Osteocyte (in vitro differentiated cells): Measurements from ENCODE around the gene NXF1. TPM values are rescaled to one million over a fixed set of nuclear protein-coding genes. Genes with fewer than 3 reads are reported as not detected.
A peak's percentile ranks its signal among the peaks of the same experiment; 100 is the strongest.
"Not testable (repeated sequence)": the region's sequence is repeated elsewhere in the genome, so short reads cannot be mapped to it uniquely, and the experiment has no call there.

Experiments
- DNase-seq: peaks from one replicate; pipeline ENCODE4 v3.0.0; 2021; ENCODE audit warnings: mixed read lengths; ENCODE audit not compliant: unreplicated experiment; ENCODE audit errors: extremely low spot score
- H3K27ac Mint-ChIP-seq: one replicate; pipeline ENCODE4 v1.8.0; 2021; ENCODE audit warnings: mild to moderate bottlenecking, mixed read lengths; ENCODE audit not compliant: unreplicated experiment
- H3K27me3 Mint-ChIP-seq: one replicate; pipeline ENCODE4 v1.8.0; 2021; ENCODE audit warnings: mixed read lengths; ENCODE audit not compliant: unreplicated experiment
- H3K36me3 Mint-ChIP-seq: one replicate; pipeline ENCODE4 v1.8.0; 2021; ENCODE audit warnings: mixed read lengths; ENCODE audit not compliant: unreplicated experiment
- H3K4me1 Mint-ChIP-seq: one replicate; pipeline ENCODE4 v1.8.0; 2021; ENCODE audit warnings: mixed read lengths; ENCODE audit not compliant: unreplicated experiment
- H3K4me3 Mint-ChIP-seq: one replicate; pipeline ENCODE4 v1.8.0; 2021; ENCODE audit warnings: mild to moderate bottlenecking, moderate library complexity, mixed read lengths; ENCODE audit not compliant: unreplicated experiment
- H3K9me3 Mint-ChIP-seq: one replicate; pipeline ENCODE4 v1.8.0; 2021; ENCODE audit warnings: mixed read lengths; ENCODE audit not compliant: unreplicated experiment
- total RNA-seq: library from RNA; stranded (reverse); gene quantifications from 2 replicates; pipeline ENCODE4 v1.2.1, GENCODE V29; 2021
- TF ChIP-seq, protein P1 (sequence below): fragments of 200-600 bp; sonication (generic); IDR thresholded peaks from 2 replicates; pipeline ENCODE4 v1.5.0; 2021; ENCODE audit warnings: antibody characterized with exemption, mild to moderate bottlenecking, moderate library complexity

NXF1 gene
- total RNA-seq, 1 donor from 2014 or later: 97.5 TPM

DNA sequence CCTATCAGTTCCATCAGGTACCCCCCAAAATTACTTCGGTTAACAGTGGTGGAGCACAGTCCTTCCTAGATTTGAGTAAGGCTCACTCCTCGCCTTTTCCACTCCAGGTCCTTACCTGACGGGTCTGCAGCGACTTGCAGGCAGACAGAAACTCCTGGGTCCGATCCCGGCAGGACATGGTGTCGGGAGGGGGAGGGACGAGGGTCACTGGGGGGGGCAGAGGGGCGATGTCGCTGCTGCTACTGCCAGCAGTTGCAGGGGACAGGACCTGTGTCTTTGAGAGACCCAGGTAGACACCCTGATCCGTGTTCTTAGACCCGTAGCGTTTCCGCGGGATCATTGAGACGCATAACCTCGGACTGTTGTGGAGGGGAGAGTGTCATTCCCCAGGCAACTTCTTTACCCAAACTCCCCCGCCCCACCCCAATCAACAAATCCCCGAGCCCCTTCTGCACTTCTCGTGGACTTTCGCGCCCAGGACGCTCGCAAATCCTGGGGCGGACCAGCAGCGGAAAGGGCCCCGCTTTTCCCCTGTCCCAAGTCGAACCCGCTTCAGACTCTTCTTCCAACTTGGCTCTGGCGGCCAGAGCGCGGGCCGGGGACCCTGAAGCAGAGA is 25.8 kb upstream of the NXF1 start:
- Mint-ChIP-seq H3K4me1 (peaks cover 30% of the 10 kb centered on the region), H3K4me3 (peak overlapping the region; percentile 98), H3K36me3 (peaks cover 17% of the 10 kb centered on the region), H3K27ac (peak overlapping the region; percentile 100), H3K27me3 (no peaks in the 10 kb centered on the region), H3K9me3 (no peaks in the 10 kb centered on the region)
- TF ChIP-seq, protein P1, sequence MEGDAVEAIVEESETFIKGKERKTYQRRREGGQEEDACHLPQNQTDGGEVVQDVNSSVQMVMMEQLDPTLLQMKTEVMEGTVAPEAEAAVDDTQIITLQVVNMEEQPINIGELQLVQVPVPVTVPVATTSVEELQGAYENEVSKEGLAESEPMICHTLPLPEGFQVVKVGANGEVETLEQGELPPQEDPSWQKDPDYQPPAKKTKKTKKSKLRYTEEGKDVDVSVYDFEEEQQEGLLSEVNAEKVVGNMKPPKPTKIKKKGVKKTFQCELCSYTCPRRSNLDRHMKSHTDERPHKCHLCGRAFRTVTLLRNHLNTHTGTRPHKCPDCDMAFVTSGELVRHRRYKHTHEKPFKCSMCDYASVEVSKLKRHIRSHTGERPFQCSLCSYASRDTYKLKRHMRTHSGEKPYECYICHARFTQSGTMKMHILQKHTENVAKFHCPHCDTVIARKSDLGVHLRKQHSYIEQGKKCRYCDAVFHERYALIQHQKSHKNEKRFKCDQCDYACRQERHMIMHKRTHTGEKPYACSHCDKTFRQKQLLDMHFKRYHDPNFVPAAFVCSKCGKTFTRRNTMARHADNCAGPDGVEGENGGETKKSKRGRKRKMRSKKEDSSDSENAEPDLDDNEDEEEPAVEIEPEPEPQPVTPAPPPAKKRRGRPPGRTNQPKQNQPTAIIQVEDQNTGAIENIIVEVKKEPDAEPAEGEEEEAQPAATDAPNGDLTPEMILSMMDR: no peak
- no peak for DNase-seq

DNA sequence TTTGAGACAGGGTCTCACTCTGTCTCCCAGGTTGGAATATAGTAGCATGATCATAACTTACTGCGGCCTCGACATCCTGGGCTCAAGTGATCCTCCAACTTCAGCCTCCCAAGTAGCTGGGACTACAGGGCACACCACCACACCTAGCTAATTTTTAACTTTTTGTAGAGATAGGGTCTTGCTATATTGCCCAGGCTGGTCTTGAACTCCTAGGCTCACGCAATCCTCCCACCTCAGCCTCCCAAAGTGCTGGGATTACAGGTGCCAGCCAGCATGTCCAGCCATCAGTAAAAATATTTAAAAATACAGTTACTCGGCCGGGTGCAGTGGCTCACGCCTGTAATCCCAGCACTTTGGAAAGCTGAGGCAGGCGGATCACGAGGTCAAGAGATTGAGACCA is 22.9 kb upstream of the NXF1 start:
- not testable (repeated sequence) for DNase-seq, H3K27ac Mint-ChIP-seq, H3K4me3 Mint-ChIP-seq, H3K9me3 Mint-ChIP-seq, H3K27me3 Mint-ChIP-seq
- Mint-ChIP-seq H3K36me3 (peaks cover 33% of the 10 kb centered on the region), H3K4me1 (peaks cover 19% of the 10 kb centered on the region)

DNA sequence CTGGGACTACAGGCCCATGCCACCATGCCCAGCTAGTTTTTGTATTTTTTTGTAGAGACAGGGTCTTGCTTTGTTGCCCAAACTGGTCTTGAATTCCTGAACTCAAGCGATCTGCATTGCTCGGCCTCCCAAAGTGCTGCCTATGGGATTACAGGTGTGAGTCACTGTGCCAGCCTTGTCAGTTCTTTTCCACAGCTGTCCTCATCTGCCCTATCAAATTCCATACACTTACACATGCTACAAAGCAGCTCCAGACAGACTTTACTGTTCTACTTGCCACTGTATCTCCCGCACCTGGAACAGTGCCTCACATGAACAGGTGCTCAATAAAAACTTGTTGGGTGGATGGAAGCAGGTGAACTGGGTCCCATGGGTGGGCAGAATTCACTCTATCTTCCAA is 18.4 kb upstream of the NXF1 start:
- Mint-ChIP-seq H3K36me3 (peaks cover 47% of the 10 kb centered on the region), H3K9me3 (no peaks in the 10 kb centered on the region), H3K4me1 (no peaks in the 10 kb centered on the region), H3K27ac (no peak overlapping the region), H3K27me3 (no peaks in the 10 kb centered on the region), H3K4me3 (no peak overlapping the region)
- no peak for DNase-seq
- TF ChIP-seq, protein P1: no peak

DNA sequence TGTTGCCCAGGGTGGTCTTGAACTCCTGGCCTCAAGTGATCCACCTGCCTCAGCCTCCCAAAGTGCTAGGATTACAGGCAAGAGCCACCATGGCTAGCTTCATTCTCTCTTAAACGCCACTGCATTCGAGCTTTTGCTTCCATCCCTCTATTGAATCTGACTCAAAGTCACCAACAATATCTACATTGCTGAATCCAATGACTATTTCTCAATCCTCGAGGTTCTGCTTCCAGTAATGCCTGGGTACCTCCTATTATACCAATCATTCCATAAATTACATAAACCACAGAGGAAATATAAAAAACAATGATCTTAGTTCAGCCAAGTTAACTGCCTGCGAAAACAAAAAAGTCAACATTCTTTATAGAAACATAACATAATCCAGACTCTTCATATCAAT is 11.9 kb upstream of the NXF1 start:
- Mint-ChIP-seq H3K36me3 (peaks cover 27% of the 10 kb centered on the region), H3K27me3 (no peaks in the 10 kb centered on the region), H3K4me3 (no peak overlapping the region), H3K4me1 (no peaks in the 10 kb centered on the region), H3K9me3 (no peaks in the 10 kb centered on the region), H3K27ac (no peak overlapping the region)
- TF ChIP-seq, protein P1: no peak
- DNase-seq: no peak

DNA sequence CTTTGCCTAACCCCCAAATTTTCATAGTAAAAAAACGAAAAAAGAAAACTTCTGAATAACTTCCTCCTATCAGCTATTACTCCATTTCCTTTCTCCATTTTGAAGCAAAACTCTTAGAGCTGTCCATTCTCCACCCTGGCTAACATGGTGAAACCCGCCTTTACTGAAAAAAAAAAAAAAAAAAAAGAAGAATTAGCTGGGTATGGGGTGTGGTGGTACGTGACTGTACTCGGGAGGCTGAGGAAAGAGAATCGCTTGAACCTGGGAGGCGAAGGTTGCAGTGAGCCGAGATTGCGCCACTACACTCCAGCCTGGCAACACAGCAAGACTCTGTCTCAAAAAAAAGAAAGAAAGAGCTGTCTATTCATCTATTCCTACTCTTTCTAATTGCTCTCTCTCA is 11.3 kb upstream of the NXF1 start:
- Mint-ChIP-seq H3K4me1 (no peaks in the 10 kb centered on the region), H3K9me3 (no peaks in the 10 kb centered on the region), H3K36me3 (peaks cover 27% of the 10 kb centered on the region), H3K27me3 (no peaks in the 10 kb centered on the region), H3K4me3 (no peak overlapping the region), H3K27ac (no peak overlapping the region)
- TF ChIP-seq, protein P1: no peak
- DNase-seq: no peak

DNA sequence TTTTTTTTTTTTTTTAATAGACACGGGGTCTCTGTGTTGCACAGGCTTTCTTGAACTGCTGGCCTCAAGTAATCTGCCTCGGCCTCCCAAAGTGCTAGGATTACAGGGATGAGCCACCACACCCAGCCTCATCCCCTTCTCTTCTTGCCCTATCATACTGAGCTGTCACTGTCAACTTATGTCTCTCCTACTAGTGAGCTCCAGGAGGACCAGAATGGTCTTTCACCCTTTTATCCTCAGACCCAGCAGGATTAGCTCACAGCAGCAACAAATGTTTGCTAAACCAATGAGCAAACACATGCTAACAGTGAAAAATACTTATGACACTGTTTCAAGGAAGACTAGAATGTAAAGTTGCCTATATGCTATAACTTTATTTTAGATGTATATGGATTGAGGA is 6.4 kb upstream of the NXF1 start:
- Mint-ChIP-seq H3K4me1 (peaks cover 2% of the 10 kb centered on the region), H3K9me3 (no peaks in the 10 kb centered on the region), H3K27me3 (no peaks in the 10 kb centered on the region), H3K36me3 (peaks cover 9% of the 10 kb centered on the region), H3K27ac (peak overlapping the region; percentile 40), H3K4me3 (no peak overlapping the region)
- DNase-seq: no peak
- TF ChIP-seq, protein P1: no peak
